Measurements from ENCODE around the gene TRIM47. TPM values are rescaled to one million over a fixed set of nuclear protein-coding genes. Genes with fewer than 3 reads are reported as not detected.
A peak's percentile ranks its signal among the peaks of the same experiment; 100 is the strongest.

TRIM47 gene, protein sequence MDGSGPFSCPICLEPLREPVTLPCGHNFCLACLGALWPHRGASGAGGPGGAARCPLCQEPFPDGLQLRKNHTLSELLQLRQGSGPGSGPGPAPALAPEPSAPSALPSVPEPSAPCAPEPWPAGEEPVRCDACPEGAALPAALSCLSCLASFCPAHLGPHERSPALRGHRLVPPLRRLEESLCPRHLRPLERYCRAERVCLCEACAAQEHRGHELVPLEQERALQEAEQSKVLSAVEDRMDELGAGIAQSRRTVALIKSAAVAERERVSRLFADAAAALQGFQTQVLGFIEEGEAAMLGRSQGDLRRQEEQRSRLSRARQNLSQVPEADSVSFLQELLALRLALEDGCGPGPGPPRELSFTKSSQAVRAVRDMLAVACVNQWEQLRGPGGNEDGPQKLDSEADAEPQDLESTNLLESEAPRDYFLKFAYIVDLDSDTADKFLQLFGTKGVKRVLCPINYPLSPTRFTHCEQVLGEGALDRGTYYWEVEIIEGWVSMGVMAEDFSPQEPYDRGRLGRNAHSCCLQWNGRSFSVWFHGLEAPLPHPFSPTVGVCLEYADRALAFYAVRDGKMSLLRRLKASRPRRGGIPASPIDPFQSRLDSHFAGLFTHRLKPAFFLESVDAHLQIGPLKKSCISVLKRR
- total RNA-seq, result 7.2 and 8.8 TPM in 2 replicates
- polyA plus RNA-seq (2012), result 2.7 TPM

DNA sequence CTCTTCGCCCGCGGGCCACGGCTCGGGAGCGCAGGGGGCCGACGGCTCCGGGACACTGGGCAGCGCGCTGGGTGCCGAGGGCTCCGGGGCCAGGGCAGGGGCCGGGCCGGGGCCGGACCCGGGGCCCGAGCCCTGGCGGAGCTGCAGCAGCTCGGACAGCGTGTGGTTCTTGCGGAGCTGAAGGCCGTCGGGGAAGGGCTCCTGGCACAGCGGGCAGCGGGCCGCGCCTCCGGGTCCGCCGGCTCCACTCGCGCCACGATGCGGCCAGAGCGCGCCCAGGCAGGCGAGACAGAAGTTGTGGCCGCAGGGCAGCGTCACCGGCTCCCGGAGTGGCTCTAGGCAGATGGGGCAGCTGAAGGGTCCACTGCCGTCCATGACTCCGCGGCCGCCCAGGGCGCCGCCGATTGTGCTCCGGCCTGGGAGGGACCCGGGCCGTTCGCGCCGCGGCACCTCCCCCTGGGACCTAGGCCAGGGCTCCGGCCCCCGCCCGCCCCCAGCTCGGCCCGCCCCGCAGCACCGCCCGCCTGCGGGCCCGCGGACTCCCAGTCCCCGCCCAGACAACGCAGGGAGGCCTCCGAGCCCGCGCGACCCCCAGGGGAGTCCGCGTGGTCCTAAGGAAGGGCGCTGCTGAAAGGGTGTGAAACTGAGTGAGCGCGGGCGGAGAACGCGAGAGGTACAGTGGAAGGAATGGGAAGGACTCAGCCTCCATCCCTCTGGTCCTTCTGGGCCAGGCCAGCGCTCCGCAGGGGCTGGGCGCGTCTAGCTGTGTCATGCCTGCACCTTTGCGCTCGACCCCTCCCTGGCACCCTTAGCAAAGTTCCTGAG, at the start of gene TRIM47:
Gene TRIM47 (minus strand): TSS at position 408 of the 825 bp plus-strand sequence. CDS start 33 bp downstream, at position 375.
- peak; percentile 47 for DNase-seq (ENCODE audit: low read depth)

DNA sequence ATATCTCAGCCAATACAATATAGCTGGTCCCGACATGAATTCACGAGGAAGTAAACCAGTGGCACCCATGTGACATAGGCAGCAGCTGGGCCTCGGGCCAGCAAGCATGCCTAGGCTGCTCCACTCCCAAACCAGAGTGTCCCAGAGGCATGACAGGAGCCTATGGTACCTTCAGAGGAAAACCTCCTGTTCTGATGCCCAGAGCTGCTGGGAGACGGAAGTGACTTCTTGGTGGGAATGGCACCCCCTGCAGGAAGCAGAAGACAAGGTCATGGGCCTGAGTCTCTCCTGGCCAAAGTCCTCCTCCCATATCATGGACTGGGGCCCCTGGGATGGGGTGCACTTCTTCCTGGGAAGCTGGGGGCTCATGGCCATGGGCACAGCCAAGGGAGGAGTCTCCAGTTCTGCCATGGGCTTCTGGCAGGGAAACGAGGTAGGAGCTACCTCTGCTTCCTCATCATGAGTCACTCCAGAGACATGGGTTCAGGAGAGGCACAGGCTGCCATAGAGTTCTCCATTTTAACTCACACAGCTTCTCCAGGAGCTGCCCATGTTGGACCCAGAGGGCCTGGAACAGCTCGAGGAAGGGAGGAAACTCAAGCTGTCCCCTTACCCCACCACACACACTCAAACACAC, 49.0 kb upstream of the TRIM47 start:
- peak; percentile 15 for DNase-seq (ENCODE audit: low read depth)

DNA sequence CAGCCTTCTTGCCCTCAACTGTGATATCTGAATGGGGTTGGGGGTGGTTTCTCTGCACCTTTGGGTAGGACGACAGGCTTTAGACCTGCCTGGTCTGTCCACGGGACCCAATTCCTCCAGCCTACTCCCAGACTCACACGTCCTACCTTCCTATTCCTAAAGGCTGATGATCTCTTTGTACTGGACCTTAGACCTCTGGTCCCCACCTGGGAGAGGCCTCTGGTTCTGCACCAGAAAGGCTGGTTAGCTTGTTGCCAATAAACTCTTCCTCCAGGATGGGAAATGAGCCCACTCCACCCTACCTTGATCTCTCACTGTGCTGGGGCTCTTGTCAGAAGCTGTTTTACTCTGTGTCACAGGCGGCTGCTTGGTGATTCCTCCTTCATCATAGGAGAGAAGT, 48.1 kb upstream of the TRIM47 start:
- no peak for DNase-seq (ENCODE audit: low read depth)

DNA sequence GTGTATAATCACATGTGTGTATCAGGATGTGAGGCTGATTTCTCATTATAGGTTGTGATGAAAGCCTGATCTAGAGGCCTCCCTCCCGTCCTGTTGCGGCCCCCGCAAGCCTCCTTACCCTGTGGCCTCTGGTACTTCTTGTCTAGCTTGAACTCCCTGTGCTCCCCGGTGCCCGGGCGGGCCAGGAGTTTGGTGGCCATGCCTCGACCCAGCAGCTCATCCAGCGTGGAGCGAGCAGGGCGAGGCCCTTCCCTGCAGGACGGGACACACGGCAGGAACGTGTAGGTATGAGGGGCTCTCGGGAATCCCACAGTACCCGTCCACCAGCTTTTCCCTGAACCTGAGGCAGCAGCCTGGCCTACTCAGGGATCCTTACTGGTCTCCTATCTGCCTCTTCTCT, 47.5 kb upstream of the TRIM47 start:
- DNase-seq (ENCODE audit: low read depth), result no peak

DNA sequence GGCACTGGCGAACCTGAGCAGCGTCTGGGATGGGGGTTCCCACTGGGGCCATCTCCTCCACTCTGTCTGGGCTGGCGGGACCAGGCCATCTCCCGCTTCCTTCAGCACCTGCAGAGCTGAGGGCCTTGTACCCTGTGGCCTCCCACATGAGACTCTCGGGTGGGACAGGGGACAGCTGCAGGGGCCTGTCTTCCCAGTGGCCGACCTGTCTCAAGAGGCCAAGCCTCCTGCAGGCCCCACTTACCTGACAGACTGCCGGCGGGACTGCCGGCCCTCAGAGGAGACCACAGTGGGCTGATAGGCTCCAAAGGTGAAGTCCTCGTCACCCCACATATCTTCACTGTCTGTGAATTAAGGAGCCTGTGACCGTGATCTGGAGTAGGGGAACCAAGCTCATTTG, 46.7 kb upstream of the TRIM47 start:
- no peak for DNase-seq (ENCODE audit: low read depth)

DNA sequence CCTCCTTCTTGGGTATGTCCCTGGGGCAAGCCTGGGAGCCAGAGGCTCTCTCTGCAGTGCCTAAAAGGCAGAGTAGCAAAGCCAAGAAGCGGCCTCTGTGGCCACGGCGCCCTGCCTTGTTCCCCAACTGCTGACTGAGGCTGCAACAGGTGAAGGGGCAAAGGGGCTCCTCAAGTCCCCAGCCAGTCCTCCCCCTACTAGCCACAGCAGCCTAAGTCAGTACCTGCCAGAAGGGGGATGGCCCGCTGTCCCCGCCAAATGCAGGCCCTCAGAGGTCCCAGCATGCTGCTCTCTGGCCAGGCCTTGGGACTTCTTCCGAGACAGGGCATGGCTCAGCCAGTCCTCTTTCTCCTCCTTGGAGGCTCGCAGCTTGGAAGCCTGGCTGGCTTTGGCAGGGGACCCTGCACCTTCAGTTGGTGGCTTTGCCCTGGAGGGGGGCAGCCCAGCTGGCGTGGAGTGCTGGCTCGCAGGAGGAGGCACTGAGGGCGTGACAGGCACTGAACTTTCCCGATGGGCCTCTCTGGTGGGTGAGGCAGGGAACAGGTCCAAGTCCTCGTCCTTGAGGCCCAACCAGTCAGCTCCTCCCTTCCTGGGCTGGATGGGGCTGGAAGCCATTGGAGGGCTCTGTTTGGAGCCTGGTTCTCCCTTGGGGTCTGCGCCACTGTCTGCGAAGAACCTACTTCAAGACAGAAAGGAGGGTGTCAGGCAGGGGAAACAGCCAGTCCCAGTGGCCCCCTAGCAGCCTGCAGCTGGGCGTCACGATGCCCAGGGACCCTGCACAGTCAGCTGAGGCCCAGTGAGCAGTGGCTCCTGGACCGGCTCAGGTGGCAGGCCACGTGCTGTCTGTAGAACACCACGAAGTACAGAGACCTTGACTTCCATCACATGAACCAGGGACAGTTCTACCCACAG, 44.8 kb upstream of the TRIM47 start:
- DNase-seq (ENCODE audit: low read depth), result no peak

DNA sequence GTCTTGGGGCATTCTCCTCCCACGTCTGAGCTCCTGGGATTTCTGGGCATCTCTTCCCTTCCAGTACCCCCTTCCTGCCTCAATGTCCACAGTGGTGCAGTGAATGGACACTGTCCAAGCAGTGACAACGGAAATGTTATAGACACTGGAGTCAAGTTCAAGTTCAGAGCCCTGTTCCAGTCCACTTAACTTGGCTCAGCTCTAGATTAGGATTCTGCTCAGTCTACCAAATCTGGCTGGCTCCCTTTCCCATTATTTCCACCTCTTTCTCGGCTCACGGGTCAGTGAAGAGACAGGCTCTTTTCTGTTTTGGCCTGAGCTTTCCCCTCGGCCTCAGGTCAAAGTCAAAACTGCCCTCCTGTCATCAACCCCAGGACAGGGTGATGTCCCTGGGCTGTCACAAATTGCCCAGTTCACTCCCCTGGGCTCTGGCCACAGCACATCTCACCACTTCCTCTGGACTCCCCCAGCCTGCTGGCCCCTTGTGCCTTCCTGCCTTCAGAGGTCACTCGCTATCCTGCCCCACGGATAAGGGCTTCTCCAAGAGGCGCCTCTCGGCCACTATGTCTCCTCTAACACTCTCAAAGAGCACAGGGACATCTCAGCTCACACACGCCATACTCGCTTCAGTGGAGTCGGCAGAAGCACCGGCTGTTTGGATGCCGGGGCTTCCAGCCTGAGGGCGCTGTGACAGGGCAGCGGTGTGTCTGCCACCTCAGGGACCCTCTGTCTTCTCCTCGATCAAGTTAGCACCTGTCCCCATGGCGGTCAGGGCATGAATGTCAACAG, 44.0 kb upstream of the TRIM47 start:
- DNase-seq (ENCODE audit: low read depth), result no peak

DNA sequence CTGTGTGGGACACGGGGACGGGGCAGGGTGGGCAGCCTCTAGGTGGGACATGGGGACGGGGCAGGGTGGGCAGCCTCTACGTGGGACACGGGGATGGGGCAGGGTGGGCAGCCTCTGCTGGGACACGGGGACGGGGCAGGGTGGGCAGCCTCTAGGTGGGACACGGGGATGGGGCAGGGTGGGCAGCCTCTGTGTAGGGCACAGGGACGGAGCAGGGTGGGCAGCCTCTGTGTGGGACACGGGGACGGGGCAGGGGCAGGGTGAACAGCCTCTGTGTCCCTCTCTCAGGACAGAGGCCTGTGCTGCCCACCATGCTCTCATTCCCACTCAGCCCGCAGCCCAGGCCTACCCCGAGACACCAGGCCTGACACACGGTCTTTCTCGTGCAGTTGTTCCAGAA, 43.2 kb upstream of the TRIM47 start:
- DNase-seq (ENCODE audit: low read depth), result no peak

DNA sequence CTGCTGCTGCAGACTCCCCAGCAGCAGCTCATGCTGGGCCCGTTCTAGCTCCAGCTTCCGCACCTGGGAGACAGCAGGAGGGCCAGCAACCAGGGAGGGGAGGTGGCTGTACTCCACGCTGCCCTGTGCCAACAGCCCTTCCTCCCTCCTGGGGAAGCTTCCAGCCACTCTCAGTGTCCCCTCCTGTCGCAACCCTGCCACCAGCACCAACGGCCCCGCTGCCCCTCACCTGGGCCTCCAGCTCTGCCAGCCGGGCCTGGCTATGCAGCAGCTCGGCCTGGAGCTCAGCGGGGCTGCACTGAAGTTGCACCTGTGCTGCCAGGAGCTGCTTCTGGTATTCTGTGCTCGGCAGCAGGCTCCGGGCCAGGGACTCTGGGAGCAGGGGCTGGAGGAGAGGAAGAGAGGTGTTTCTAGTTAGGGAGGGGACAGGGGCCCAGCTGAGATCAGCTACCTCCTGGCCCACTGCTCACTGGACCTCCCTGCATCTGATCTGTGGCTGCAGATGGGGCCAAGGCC, 41.7 kb upstream of the TRIM47 start:
- DNase-seq (ENCODE audit: low read depth), result no peak

DNA sequence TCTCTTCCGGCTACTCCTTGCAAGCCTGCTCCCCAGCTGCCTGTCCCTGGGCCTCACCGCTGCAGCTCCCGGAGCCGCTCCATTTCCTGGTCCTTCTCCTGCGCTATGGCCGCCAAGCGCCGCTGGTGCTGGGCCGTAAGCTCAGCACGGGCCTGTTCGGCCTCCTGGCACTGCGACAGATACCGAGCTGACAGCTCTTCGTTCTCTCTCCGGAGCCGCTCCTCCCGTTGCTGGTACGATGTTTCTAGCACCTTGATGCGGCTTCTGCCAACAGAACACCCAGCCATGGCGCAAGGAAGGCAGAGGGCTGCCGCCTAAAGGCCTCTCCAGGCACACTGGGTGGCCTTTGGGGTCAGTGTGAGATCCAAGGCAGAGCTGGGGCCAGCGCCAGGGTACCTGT, 41.2 kb upstream of the TRIM47 start:
- DNase-seq (ENCODE audit: low read depth), result no peak

DNA sequence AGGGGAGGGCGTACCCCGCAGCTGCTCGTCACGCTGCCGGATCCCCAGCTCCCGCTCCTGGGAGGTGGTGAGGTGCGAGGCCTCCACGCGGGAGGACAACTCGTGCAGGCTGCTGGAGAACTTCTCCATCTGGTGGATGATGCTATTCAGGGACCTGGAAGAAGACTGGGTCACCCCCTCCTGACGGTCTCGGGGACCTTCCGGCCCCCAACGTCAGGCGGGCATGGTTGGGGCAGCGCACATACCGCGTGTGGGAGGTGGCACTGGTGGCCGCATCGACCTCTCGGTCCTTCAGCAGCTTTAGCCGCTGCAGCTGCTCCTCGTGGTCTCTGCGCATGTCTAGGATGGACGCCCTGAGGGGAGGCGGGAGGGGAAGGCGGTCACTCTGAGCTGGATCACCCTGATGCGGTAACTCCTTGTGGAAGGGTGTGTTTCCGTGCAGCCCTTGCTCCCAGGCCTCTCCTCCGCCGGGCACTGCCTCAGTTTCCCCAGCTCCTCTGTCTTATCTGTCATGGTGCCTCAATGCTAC, 39.6 kb upstream of the TRIM47 start:
- no peak for DNase-seq (ENCODE audit: low read depth)

DNA sequence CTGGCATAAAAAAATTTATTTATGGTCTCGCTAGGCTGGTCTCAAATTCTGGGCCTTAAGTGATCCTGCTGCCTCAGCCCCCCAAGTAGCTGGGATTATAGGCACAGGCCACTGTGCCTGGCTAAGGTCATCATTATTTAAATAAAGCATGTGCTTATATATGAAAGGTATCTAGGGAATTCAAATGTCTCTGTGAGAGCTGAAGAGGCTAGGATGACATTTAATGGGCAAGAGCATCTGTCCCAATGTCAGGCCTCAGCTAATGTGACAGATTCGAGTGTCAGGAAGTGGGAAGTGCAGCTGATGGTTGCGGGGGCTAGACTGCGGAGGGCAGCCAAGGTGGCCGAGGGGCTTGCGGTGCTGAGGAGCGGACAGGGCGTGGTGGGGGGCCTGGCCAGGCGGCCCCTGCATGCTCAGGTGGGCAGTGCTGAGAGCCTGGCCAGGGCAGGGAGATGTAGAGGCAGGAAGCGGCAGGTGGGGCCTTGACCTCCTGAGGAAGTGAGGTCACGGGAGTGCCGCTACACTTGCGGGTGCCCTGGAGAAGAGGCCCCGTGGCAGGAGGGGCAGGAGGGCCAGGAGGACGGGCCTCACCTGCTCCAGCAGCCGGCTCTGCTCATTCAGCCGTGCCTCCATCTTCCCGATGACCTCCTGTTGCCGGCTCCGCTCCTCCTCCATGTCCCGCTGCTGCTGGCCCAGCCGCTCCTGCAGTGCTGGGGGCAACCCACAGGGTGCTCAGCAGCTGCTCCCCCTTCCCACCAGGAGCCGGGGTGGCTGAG, 38.9 kb upstream of the TRIM47 start:
- DNase-seq (ENCODE audit: low read depth), result no peak

DNA sequence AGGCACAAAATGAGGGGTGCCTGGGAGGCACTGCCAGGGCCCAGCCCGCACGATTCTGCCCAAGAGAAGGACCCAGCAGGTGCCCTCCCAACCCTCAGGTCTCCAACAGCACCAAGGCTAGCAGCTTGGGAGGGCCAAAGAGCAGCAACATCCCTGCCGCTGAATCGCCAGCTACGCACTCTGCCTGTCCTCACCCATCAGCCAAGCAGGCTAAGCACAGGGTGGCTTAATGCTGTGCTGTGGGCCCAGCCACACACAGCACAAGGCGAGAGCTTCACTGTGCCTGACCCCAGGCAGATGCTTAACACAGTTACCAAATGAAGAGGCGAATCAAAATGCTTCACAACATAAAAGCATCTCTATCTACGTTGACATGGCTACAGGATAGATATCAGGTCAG, 36.9 kb upstream of the TRIM47 start:
- DNase-seq (ENCODE audit: low read depth), result no peak

DNA sequence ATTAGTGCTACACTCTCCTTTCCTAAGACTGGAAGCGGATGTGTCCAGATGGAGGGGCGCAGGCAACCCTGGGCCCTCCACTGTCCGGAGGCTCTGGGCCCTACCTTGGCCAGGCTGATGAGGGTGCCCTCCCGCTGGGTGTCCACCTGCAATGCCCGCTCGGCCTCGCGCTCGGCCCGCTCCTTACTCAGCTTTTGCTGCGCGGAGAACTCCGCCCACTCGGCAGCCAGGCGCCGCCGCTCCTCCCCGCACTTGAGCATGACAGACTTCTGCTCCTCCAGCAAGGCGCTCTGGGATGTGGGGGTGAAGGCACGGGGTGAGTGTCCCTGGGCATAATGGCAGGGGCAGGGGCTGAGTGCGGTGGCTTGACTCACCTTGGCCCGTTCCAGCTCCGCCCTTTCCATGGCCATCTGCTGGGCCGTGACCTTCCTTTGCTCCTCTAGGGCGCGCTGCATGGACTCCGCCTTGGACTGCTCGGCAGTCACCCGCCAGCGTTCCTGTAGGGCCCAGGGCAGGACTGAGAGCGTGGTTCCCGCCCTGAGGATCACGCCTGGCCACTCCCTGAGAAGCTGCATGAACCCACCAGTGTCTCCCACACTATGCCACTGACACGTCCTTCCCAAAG, 36.4 kb upstream of the TRIM47 start:
- DNase-seq (ENCODE audit: low read depth), result no peak

DNA sequence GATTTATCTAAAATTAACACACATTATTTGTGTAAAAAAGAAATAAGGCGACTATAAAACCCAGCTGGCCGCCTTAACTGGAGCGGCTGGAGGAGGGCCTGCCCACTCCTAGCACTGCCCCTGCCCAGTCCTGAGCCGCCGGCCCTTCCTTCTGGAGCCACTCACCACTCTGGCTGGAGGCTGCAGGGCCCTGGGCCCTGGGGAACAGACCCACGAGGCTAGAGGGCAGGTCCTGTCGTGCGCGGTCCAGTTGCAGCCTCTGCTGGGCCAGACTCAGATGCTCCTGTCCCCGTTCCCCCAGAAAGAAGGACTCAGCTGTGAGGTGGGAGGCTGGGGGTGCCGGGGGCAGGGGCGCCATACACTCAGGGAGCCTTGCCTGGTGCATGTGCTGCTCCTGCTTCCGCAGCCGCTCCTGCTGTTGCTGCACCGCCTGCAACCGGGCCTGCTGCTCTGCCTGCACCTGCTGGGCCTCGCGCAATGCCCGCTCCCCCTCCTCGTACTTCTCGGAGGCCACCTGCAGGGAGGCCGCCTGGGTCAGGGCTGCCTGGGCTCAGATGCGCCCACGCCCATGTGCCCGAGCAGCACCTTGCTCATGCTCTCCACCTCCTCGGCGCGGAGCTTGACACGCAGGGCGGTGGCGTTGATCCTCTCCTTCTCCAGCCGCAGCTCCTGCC, 35.3 kb upstream of the TRIM47 start:
- no peak for DNase-seq (ENCODE audit: low read depth)

DNA sequence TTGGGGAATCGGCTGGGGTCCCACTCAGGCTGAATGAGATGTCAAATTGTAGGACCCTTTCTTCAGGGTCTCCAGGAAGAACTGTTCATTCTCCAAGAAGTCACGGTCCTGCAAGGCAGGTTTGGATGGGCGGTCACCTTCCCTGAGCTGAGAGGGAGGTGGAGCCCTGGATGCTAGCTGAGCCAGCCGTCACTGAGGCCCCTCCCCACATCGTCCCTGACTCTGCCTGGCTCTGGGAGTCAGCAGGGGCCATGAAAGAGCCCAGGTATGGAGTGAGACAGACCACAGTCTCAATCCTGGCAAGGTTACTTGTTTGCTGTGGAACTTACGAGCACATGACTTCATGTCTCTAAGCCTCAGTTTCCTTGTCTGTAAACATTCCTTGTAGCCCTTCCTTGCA, 32.3 kb upstream of the TRIM47 start:
- DNase-seq (ENCODE audit: low read depth), result no peak

DNA sequence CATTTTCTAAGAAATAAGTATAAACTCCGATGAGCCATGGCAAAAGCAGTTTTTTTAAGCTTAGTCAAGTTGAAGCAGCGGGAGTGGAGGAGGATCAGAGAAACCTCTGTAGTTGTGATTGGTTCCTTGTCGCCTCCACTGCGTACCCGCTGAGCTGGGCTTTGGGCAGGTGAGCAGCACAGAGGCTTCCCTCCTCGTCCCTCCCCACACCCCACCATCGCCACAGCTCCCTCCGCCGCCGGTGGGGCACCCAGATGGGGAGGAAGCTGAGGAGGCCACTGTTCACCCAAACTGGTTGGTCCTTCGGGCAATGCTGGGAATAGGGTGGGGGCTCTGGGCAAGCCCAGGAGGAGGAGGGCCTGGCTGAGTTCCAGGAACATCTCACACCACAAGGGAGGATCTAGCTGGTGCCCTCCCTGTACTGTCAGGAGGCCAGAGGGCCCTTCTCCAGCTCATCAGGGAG, 31.5 kb upstream of the TRIM47 start:
- DNase-seq (ENCODE audit: low read depth), result no peak

All from myocyte (in vitro differentiated cells).